Measurements from ENCODE around the gene COL17A1.
A peak's percentile ranks its signal among the peaks of the same experiment; 100 is the strongest.

Gene COL17A1

GRCh38 chr10:104096692-104097091 lies 11.0 kb upstream of the COL17A1 start:
- no peak for DNase-seq

GRCh38 chr10:104092749-104093148 lies 7.1 kb upstream of the COL17A1 start:
- DNase-seq, result no peak

GRCh38 chr10:104090611-104091010 lies 4.9 kb upstream of the COL17A1 start:
- no peak for DNase-seq

- no peak for DNase-seq
Observed at GRCh38 chr10:104089621-104090020, 3.9 kb upstream of the COL17A1 start.

- no peak for DNase-seq
Observed at GRCh38 chr10:104088239-104088638, 2.6 kb upstream of the COL17A1 start.

GRCh38 chr10:104084482-104085142 lies 1.1 kb downstream of the COL17A1 start:
- DNase-seq, result no peak

GRCh38 chr10:104081998-104082397 lies 3.7 kb downstream of the COL17A1 start:
- DNase-seq, result no peak

GRCh38 chr10:104080762-104081161 lies 4.9 kb downstream of the COL17A1 start:
- peak; percentile 24 for DNase-seq

GRCh38 chr10:104077663-104078151 lies 8.0 kb downstream of the COL17A1 start:
- no peak for DNase-seq

- no peak for DNase-seq
Observed at GRCh38 chr10:104077247-104077646, 8.4 kb downstream of the COL17A1 start.

GRCh38 chr10:104076743-104077160 lies 8.9 kb downstream of the COL17A1 start:
- no peak for DNase-seq

- no peak for DNase-seq
Observed at GRCh38 chr10:104074505-104074904, 11.2 kb downstream of the COL17A1 start.

GRCh38 chr10:104072786-104073185 lies 12.9 kb downstream of the COL17A1 start:
- DNase-seq, result no peak

- no peak for DNase-seq
Observed at GRCh38 chr10:104069613-104070012, 16.1 kb downstream of the COL17A1 start.

- no peak for DNase-seq
Observed at GRCh38 chr10:104067525-104067924, 18.2 kb downstream of the COL17A1 start.

GRCh38 chr10:104066945-104067344 lies 18.7 kb downstream of the COL17A1 start:
- DNase-seq, result no peak

- no peak for DNase-seq
Observed at GRCh38 chr10:104065748-104066147, 19.9 kb downstream of the COL17A1 start.

- DNase-seq, result no peak
Observed at GRCh38 chr10:104061196-104061595, 24.5 kb downstream of the COL17A1 start.

GRCh38 chr10:104059364-104059763 lies 26.3 kb downstream of the COL17A1 start:
- DNase-seq, result no peak

GRCh38 chr10:104057717-104058116 lies 28.0 kb downstream of the COL17A1 start:
- DNase-seq, result no peak

GRCh38 chr10:104056619-104057273 lies 28.9 kb downstream of the COL17A1 start:
- no peak for DNase-seq

GRCh38 chr10:104054430-104054829 lies 31.2 kb downstream of the COL17A1 start:
- no peak for DNase-seq

GRCh38 chr10:104053201-104053600 lies 32.5 kb downstream of the COL17A1 start:
- DNase-seq, result no peak

GRCh38 chr10:104052431-104052830 lies 33.2 kb downstream of the COL17A1 start:
- DNase-seq, result no peak
